Thyroid gland (tissue), 4 donors: ENCODE results near the gene RAPGEF3. TPM values are rescaled to one million over a fixed set of nuclear protein-coding genes. Genes with fewer than 3 reads are reported as not detected.

Experiments used
- DNase-seq, 2 donors: peaks; one replicate each; pipeline ENCODE4 v3.0.0-alpha.2; 2019
- H3K27ac ChIP-seq, 3 donors: fragments of 200-600 bp; sonication (generic); 1 replicate in 2 of 3; 2 replicates in 1 of 3; pipeline ENCODE4 v1.5.1; 2016 to 2019; ENCODE audit warnings: mild to moderate bottlenecking in 1 of 3, moderate library complexity in 1 of 3
- H3K27me3 ChIP-seq: fragments of 200-600 bp; sonication (generic); one replicate; pipeline ENCODE4 v1.5.1; 2019
- H3K36me3 ChIP-seq, 2 donors: fragments of 200-600 bp; sonication (generic); one replicate each; pipeline ENCODE4 v1.5.1; 2016 to 2019
- H3K4me1 ChIP-seq, 2 donors: fragments of 200-600 bp; sonication (generic); one replicate each; pipeline ENCODE4 v1.5.1; 2017 to 2019
- H3K4me3 ChIP-seq, 3 donors: fragments of 200-600 bp; sonication (generic); replicated peaks in 1 of 3; 1 replicate in 2 of 3; 2 replicates in 1 of 3; pipeline ENCODE4 v1.5.1; 2016; ENCODE audit warnings: mild to moderate bottlenecking in 1 of 3
- H3K9me3 ChIP-seq: fragments of 200-600 bp; sonication (generic); one replicate; pipeline ENCODE4 v1.5.1; 2017
- POLR2A ChIP-seq, 2 donors: fragments of 450-650 bp; IDR thresholded peaks; one replicate each; pipeline ENCODE4 v1.6.1; 2017; ENCODE audit warnings: antibody characterized with exemption in 2 of 2, mild to moderate bottlenecking in 2 of 2, moderate library complexity in 1 of 2
- WGBS, 2 donors: methylation state at CpG; one replicate each; pipeline ENCODE4 v1.1.5; 2017; 5-methylcytosine and 5-hydroxymethylcytosine counted together
- intact Hi-C: fragments of 100-400 bp; cut with DNase I; formaldehyde crosslinking; loops from one replicate; pipeline ENCODE4 v1.15.1; 2023
- total RNA-seq, 4 donors: library from RNA; depleted of rRNA; stranded (reverse); fragments of >200 nt; gene quantifications; one replicate each; pipeline ENCODE4 v1.2.3, GENCODE V29; 2016
- TF ChIP-seq, protein P1 (sequence below), 6 experiments: fragments of 200-600 bp in 3 of 6; fragments of 450-650 bp in 3 of 6; sonication (generic) in 3 of 6; IDR thresholded peaks; one replicate each; pipeline ENCODE4 v1.5.1; 2016 to 2019; ENCODE audit warnings: antibody characterized with exemption in 6 of 6, mild to moderate bottlenecking in 2 of 6, inconsistent platforms in 1 of 6, moderate library complexity in 1 of 6

RAPGEF3 gene
- total RNA-seq, 4 donors from 2014 or later, result 87.3 to 178 (median 125) TPM

DNA sequence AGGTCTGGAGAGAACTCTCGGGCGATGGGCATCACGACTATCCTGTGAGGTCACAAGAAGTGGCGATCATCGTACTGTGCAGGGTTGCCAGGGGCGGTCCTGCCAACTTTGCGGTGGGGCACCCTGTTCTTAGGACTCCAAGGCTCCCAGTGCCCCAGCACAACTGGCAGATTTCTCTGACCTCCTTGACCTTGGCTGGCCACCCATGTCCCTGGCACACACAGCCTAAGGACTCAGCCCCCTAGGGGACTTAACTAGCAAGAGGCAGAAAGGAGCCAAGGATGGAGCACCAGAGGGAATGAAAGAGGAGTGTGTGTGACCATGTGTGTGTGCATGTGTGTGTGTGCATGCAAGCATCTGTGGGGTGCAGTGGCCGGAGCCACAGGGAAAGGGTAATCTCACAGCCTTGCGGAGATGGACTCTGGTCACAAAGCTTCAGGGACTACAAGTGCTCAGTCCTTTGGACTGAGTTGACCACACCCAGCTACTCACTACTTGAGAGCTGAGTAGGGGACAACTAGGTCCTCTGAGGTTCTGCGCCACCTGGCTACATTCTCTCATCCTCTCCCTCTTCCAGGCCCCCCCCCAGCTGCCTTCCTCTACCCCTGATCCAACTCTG, 28.1 kb upstream of the RAPGEF3 start:
- H3K4me1 ChIP-seq, result peaks cover 0 to 5% of the 10 kb centered on the region in 2 donors
- no peaks in the 10 kb centered on the region for H3K9me3 ChIP-seq
- H3K4me3 ChIP-seq, result no peak overlapping the region
- WGBS, 2 donors, result 96 to 98% methylated on average over 4 to 10 of the region's 10 CpGs
- peak overlapping the region in 1 of 3 donors; percentile 18 for H3K27ac ChIP-seq
- TF ChIP-seq, protein P1, sequence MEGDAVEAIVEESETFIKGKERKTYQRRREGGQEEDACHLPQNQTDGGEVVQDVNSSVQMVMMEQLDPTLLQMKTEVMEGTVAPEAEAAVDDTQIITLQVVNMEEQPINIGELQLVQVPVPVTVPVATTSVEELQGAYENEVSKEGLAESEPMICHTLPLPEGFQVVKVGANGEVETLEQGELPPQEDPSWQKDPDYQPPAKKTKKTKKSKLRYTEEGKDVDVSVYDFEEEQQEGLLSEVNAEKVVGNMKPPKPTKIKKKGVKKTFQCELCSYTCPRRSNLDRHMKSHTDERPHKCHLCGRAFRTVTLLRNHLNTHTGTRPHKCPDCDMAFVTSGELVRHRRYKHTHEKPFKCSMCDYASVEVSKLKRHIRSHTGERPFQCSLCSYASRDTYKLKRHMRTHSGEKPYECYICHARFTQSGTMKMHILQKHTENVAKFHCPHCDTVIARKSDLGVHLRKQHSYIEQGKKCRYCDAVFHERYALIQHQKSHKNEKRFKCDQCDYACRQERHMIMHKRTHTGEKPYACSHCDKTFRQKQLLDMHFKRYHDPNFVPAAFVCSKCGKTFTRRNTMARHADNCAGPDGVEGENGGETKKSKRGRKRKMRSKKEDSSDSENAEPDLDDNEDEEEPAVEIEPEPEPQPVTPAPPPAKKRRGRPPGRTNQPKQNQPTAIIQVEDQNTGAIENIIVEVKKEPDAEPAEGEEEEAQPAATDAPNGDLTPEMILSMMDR (IDR thresholded peaks at IDR 0.05), result no peak
- no peak for TF ChIP-seq POLR2A (IDR thresholded peaks at IDR 0.05)
- no peak for DNase-seq
- intact Hi-C loops, result loop anchor here (10.0 kb wide), 1 partner anchor 48 kb away; no protein-coding TSS in a partner anchor
- peaks cover 90 to 95% of the 10 kb centered on the region in 2 donors for H3K36me3 ChIP-seq
- H3K27me3 ChIP-seq, result no peaks in the 10 kb centered on the region

DNA sequence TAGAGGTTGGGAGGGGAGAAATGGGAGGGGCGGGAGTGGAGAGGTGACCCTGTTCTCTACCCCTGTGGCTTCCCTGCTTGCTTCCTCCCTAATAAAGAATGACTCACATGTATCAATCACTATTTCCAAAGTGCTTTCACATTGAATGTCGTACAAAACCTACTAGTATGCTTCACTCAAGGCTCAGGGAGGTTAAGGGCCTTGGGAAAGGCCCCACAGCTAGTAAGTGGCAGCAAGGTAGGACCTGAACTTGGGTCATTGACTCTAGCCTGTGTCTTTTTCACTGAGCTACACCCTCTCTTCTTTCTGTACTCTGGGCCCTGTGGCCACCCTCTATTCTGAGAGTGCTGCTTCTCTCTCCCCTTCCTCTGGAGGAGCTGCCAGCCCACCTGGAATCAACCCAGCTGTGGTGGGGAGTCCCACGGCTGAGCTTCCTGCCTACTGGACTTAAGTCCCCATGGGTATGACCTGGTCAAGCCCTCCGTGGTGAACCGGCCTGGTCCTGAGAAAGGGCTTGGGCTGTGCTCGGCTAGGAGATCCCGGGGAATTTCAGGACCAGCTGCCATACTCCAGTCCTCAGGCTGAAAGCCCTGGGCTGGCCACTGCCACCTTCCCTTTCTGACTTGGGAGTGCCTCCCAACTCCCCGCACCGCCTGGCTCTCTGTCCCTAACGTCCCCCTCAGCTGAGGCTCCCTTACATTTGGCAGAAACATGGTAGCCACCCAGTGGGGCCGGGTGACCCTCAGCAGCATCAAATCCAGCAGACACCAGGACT, 27.4 kb upstream of the RAPGEF3 start:
- H3K27ac ChIP-seq, result peak overlapping the region in 1 of 3 donors; percentile 18
- TF ChIP-seq POLR2A (IDR thresholded peaks at IDR 0.05), result no peak
- TF ChIP-seq, protein P1 (IDR thresholded peaks at IDR 0.05), result no peak
- no peaks in the 10 kb centered on the region for H3K27me3 ChIP-seq
- WGBS, 2 donors, result 83 to 87% methylated on average over 10 to 11 of the region's 11 CpGs
- no peak overlapping the region for H3K4me3 ChIP-seq
- no peaks in the 10 kb centered on the region for H3K9me3 ChIP-seq
- DNase-seq, result no peak
- intact Hi-C loops, result loop anchor here (10.0 kb wide), 1 partner anchor 49 kb away; no protein-coding TSS in a partner anchor
- H3K4me1 ChIP-seq, result peaks cover 0 to 5% of the 10 kb centered on the region in 2 donors
- peaks cover 84 to 89% of the 10 kb centered on the region in 2 donors for H3K36me3 ChIP-seq

DNA sequence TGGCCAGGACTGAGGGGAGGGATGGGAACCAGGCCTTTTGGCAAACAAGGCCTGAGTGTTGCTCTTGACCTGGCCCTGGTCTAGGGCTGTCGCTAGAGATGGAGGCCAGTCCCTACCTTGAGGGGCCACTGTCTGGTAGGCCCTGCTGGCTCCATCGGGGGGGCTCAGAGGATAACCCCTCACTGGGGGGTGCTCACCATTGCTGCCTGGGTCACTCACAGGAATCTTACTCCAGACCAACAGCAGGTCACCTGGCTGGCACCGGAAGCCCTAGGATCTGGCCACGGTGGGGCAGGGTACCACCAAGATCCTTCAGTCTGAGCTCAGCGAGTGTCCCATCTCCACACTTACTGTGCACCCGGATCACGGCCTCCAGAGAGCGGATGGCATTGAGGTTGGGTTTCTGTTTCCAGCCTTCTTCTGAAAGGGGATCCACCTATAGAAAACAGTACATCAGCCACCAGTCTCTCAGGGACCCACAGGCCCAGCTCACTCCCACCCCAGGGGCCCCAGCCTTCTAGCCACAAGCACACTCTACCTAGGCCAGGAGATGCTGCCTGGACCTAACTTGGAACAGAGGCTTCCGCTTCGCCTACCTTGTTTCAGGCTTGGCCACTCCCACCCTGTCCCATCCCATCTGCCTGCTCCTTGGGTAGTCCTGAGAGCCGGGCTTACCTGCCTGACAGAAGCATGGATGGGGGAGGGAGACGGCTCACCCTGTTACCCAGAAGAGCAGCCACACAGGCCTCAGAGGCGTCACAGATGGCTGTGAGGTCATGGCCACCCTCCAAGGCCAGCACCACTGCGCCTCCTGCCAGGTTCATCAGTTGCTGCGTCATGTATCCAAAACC, 26.6 kb upstream of the RAPGEF3 start:
- Histone ChIP-seq H3K9me3 (no peaks in the 10 kb centered on the region), H3K36me3 (peaks cover 76 to 81% of the 10 kb centered on the region in 2 donors), H3K4me1 (peaks cover 0 to 5% of the 10 kb centered on the region in 2 donors), H3K27me3 (no peaks in the 10 kb centered on the region), H3K4me3 (no peak overlapping the region), H3K27ac (no peak overlapping the region)
- 93% methylated on average over 12 to 14 of the region's 15 CpGs for WGBS, 2 donors
- intact Hi-C loops, result loop anchor here (10.0 kb wide), 1 partner anchor 50 kb away; no protein-coding TSS in a partner anchor
- no peak for DNase-seq
- TF ChIP-seq, protein P1 (IDR thresholded peaks at IDR 0.05), result no peak
- no peak for TF ChIP-seq POLR2A (IDR thresholded peaks at IDR 0.05)

DNA sequence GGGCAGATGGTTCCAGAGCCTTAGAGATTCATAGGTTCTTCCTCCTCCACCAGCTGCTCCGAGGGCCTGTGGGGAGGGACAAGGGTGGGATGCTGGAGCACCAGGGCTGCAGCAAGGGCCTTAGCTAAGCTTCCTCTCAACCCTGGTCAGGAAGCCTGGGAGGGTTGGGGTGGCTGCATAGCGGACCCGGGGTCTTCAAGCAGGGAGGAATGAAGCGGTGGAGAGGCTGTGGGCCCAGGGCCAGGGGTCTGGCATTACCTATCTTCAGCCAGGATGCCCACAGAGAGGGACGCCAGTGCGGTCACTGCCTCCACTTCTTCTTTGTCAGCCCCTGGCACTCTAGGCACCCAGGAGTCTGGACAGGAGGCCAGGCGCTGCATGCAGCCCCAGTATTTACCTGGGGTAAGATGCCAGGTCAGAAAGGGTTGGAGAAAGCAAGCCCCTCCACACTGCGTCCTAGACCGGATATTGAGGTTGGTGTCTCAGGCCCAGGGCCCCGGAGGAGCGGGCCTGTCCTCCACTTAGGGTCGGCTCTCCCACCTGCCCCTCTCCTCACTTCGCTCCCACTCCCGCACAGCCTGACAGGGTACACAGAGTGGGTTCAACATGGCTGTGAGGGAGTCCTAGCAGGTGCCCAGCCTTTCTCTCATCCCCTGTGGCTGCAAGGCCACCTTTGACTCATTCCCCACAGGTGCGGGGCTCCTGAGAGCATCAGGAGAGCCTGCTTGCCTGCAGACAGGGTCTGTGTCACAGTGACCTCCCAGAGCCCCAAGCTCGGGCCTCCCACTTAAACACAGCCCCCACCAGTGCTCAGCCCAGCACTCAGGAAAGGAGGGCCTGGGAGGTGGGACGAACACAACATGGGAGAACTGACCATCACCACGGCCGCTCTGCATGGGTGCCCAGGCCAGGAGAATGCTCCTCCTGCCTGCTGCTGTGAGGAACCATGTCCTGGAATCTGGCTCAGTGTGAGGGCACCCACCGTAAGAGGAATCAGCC, 25.4 kb upstream of the RAPGEF3 start:
- Histone ChIP-seq H3K4me1 (peaks cover under 1 to 11% of the 10 kb centered on the region in 2 donors), H3K27ac (no peak overlapping the region), H3K27me3 (no peaks in the 10 kb centered on the region), H3K36me3 (peaks cover 65 to 70% of the 10 kb centered on the region in 2 donors), H3K9me3 (no peaks in the 10 kb centered on the region), H3K4me3 (no peak overlapping the region)
- WGBS, 2 donors, result 88 to 90% methylated on average over 16 to 19 of the region's 20 CpGs
- intact Hi-C loops, result loop anchor here (10.0 kb wide), 1 partner anchor 51 kb away; no protein-coding TSS in a partner anchor
- TF ChIP-seq POLR2A (IDR thresholded peaks at IDR 0.05), result no peak
- DNase-seq, result no peak
